Activated CD4-positive, alpha-beta T cell treated with anti-CD3 and anti-CD28 coated beads, Interleukin-2, amount 50 U/mL, for 4 hours (primary cell): ENCODE results near the gene CRACR2A.

Experiments used
- DNase-seq, 2 experiments: peaks; one replicate each; pipeline ENCODE4 v3.0.0-alpha.2; 2020

Gene CRACR2A

GRCh38 chr12:3752096-3752709 lies 706 bp downstream of the CRACR2A start:
- DNase-seq = peak; percentile 52

GRCh38 chr12:3751151-3752095 lies 1.5 kb downstream of the CRACR2A start:
- no peak for DNase-seq

DNA sequence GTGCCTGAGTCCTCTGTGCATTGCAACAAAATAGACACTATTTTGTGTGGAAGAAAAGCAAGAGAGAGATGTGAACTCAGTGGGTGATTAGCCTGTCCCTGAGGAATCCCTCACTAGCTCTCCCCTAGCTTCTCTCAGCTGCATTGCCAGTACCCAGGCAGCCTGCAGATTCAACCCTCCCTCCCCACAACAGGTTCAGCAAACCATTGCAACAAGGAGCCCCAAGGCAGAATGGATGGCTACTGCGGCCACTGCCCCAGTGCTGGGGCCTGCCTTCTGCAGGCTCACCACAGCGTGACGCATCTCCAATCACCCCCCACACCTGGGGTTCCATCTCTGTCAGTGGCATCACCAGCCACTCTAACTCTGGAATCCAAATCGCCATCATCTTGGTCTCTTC lies 2.3 kb downstream of the CRACR2A start:
- DNase-seq = no peak

- DNase-seq = no peak
These were observed 4.3 kb downstream of the CRACR2A start for GRCh38 chr12:3748620-3749019.

DNA sequence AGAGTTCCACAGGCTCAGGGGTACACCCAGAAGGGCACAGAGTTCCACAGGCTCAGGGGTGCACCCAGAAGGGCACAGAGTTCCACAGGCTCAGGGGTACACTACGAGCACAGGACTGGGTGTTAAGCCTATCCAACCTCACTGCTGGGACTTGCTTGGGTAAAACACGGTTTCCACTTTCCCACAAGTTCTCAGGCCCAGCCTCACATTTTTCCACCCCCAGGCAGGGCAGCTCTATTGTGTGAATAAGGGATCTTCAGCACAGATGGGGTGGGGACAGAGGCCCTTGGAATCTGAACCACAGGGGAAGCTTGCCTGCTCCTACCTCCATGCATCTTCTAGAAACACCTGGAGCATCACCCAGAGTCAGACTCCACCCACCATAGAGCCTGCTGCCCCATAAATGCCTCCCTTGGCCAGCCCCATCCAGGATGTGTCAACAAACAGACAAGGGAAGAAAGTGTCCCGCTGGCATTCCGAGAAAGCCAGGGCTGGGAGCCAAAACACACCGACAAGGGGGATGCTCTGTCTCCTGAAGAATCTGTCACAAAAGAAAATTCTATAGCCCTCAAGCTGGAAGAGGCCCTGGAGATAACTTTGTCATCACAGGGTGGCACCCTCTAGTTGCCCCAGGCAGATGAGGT lies 4.8 kb downstream of the CRACR2A start:
- DNase-seq = no peak

DNA sequence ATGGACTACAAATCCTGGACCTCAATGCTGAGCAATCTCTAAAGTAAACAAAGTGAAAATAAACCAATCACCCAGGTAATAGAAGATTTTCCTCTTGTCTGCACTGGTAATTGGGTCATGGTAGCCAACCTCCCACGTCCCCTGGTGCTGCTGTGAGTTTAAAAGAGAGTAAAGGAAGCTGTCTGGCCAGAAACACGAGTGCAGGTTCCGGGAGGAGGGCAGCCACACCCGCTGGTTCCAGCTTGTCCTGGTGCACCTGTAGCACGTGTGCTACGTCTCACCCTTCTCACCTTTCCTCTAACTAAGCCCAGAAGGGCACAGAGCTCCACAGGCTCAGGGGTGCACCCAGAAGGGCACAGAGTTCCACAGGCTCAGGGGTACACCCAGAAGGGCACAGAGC lies 5.4 kb downstream of the CRACR2A start:
- DNase-seq = peak in 1 of 2 experiments; percentile 23

DNA sequence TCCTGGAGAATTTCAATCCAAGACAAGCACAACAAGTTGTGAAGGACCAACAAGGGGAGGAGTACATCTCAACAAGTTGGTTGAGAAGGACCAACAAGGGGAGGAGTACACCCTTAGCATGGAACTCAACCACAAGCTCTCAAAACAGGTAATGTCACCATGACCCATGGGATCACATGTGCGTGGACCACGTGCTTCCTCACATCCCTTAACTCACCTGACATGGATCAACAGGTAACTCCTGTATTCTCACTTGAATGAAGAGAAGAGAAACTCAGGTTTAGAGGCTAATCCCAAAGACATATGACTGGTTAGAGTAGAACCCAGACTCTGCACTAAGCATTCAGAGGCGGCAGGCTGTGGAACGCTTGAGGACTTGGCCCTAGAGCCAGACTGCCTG lies 6.2 kb downstream of the CRACR2A start:
- DNase-seq = no peak

DNA sequence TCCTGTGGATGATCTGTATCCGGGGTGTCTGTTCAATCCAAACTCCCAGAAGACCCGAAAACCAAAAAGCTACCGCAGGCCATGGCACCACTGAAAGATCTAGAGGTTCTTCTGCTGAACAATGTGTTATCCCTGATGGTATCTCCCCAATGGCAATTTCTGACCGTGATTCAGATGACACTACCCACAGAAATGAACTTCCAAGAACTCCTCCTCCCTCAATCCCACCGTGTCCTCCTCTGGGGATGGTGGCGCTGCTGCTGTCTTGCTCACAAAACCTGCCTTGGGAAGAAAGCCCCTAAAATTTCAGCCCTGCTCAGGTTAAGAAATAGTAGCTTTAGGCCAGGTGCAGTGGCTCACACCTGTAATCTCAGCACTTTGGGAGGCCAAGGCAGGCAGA lies 7.8 kb downstream of the CRACR2A start:
- no peak for DNase-seq

GRCh38 chr12:3744229-3744901 lies 8.5 kb downstream of the CRACR2A start:
- no peak for DNase-seq

DNA sequence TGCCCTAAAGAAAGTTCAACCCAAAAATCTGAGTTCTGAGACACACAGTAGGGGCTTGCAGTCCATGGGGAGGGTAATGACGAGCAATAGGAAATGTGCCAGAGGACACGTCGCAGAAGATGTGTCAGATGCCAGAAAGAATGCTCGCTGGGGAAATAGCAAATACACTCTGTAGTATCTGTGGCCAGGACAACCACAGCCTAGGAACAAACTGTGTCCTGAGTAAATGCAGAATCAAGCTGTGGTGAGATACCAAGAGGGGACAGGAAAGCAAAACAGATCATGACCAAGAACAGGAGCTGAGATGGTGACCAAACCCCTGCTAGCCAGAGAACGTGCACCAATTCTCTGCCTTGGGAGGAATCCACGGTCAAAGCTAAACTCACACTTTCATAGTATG lies 9.1 kb downstream of the CRACR2A start:
- DNase-seq = no peak

DNA sequence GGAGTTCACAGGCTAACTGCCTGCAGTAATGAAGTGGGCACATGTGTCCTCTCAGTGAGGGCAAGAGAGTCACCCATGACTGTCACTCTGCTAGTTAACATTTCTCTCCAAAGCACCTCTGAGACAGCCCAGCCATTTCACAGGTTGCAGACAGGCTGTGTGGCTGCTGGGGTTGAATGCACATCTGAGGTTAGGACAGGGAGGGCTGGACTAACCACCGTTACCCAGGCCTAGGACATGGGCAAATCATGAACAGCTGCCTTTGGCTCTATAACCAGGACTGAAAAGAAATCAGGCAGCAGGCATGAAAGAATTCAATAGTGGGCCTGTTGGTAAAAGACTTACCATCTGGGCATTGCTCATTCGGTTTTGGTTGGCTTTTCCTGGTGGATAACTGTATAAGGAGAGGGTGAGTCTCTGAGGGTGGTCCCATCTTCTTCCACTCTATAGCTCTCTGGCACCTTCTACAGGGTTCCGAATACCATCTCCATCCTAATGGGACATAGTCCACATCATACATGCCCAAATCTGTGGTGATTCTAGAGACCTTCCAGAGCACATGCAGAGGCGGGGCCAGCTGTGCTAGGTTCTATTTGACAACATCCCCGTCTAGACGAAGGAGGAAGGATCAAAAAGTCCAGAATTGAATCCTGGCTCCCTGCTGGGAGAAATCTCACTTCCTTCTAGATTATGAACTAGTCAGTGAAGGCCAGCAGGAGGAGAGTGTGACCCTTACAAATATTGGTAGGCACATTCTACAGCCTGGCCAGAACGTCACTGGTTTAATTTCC lies 10.8 kb downstream of the CRACR2A start:
- no peak for DNase-seq

DNA sequence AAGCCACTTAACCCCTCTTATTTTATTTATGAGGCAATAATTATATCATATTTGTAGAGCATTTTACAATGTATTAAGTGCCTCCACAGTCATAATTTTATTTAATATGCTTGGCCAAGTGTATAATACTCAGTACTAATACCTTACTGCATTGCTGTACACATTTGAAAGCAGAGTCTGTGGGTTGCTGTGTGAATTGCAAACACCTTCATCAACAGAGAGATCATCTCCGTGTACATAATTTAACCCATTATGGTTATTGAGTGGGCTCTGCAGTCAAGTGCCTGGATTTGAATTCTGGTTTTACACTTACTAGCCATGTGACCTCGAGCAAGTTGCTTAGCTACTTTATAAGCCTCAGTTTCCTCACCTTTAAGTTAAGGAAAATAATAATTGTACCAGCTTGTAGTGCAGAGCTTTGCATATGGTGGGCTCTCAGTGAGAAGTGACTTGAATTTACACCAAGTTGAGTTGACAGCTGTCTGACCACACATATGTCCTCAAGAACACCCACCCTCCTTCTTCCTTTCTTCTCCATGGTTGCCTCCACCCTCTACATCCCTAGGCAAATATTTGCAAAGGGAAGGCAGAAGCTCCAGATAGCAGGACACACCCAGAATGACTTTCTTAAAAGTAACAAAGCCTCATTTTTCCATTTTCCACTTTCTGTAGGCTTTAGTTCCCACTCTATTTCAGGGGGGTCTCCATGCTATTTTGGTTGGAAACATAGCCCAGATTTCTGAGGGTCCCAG lies 12.3 kb downstream of the CRACR2A start:
- no peak for DNase-seq

DNA sequence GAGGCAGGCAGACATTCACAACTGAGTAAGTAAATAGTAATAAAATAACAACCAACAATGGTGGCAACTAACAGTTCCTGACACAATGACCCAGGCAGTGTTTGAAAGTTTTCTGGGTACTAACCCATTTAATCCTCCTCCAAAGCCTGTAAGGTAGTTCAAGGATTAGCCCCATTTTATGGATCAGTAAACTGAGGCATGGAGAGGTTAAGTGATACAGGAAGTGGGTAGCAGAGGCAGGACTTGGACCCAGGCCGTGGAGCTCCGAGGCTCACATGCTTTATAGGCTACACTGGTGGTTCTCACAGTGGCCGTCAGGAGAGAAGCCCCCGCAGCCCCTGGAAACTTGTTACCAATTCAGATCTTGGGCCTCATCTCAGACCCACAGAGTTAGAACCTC lies 17.5 kb downstream of the CRACR2A start:
- no peak for DNase-seq

- no peak for DNase-seq
These were observed 20.0 kb downstream of the CRACR2A start for GRCh38 chr12:3732901-3733300.

GRCh38 chr12:3730111-3730510 lies 22.8 kb downstream of the CRACR2A start:
- DNase-seq = no peak

- DNase-seq = no peak
These were observed 24.2 kb downstream of the CRACR2A start for GRCh38 chr12:3728686-3729085.

DNA sequence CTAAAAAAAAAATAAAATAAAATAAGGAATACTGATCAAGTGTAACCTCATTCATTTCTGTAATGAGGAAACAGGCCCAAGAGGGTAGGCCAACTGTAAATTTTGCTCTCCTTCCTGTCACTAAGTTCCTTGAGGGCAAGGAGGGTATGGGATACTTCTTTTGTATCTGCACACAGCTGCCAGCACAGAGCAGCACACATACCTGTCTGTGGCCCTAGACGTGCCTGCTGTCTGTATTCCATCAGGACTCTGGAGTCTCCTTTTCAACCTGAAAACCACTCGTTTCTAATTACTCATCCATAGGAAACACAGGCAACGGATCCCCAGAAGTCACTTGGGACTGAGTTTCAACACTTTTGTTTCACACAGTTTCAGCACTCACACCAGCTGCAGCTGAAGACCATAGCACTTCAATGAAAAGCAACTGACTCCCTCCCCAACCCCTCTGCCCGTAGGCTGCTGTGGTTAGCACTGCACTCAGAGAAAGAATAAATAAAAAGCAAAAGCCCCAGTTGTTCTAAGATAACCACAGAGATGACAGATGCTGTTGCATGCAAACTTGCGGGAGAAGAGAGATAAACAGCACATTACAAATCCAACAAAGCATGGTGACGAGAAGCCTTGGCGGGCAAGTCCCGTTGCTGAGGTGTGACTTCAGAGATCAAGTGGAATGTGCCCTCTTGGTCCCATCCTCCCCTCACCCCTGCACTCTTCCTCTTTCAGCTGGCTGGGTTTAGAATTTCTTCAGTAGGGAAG lies 24.9 kb downstream of the CRACR2A start:
- DNase-seq = no peak

GRCh38 chr12:3727354-3727753 lies 25.6 kb downstream of the CRACR2A start:
- no peak for DNase-seq

DNA sequence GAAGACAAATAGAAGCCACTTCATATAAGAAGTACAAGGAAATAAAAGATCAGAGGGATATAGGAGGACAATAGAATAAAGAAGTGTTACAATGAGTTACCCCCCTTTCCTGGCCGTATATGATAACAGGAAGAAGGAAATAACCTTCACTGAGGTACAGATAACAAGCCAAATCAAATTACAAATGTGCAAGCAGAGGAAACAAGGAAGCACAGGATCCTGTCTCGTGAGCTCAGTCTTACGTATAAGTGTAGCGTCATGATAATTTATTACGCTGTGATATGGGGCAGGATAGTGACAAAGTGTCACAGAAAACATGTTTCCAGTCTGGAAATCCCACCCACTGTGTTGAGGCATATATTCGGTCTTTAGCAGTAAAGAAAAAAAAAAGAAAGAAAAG lies 26.5 kb downstream of the CRACR2A start:
- DNase-seq = no peak

- DNase-seq = no peak
These were observed 27.4 kb downstream of the CRACR2A start for GRCh38 chr12:3725388-3726115.
